ENCODE data around the gene KASH5. TPM values are rescaled to one million over a fixed set of nuclear protein-coding genes. Genes with fewer than 3 reads are reported as not detected.
A peak's percentile ranks its signal among the peaks of the same experiment; 100 is the strongest.

The KASH5 gene
- total RNA-seq, 1 experiment from 2014 or later: not detected

- no CpG with 5 or more reads among the region's 3 CpGs for WGBS (ENCODE audit: extremely low coverage, insufficient read length, low lambda C conversion rate)
- H3K4me2 ChIP-seq (ENCODE audit: insufficient read depth, insufficient read length, low read length): peak overlapping the region; percentile 84
- peak overlapping the region in 1 of 2 experiments; percentile 10; a peak in 2 of 5 replicates for H3K4me3 Mint-ChIP-seq
Measured at GRCh38 chr19:49423985-49424303, 35.9 kb downstream of the KASH5 start.

More at GRCh38 chr19:49423985-49424303, 35.9 kb downstream of the KASH5 start:
- Histone ChIP-seq H3K23me2 (ENCODE audit: insufficient read length, low read depth, low read length, poor library complexity, severe bottlenecking) (peaks cover 22% of the 10 kb centered on the region), H3K79me2 (ENCODE audit: insufficient read depth, low read length) (no peaks in the 10 kb centered on the region), H3K56ac (ENCODE audit: insufficient read length, low read depth, low read length) (no peak overlapping the region), H3K9me3 (ENCODE audit: control insufficient read depth, low read depth, low read length) (no peaks in the 10 kb centered on the region), H3K4me1 (ENCODE audit: insufficient read depth, low read length) (peaks cover 2% of the 10 kb centered on the region), H4K8ac (replicated peaks; ENCODE audit: insufficient read length, low read depth, low read length) (no peak overlapping the region), H4K91ac (ENCODE audit: insufficient read length, low read depth, low read length) (no peak overlapping the region), H4K20me1 (ENCODE audit: control insufficient read depth, insufficient read depth, insufficient read length) (no peaks in the 10 kb centered on the region), H2BK5ac (ENCODE audit: insufficient read length, low read length) (no peak overlapping the region), H2BK20ac (ENCODE audit: low read depth, low read length, poor library complexity, severe bottlenecking) (no peak overlapping the region), H4K5ac (ENCODE audit: insufficient read length, low read depth, low read length) (no peak overlapping the region), H3K79me1 (ENCODE audit: insufficient read depth, low read depth, low read length, poor library complexity, severe bottlenecking) (no peaks in the 10 kb centered on the region), H2BK15ac (ENCODE audit: low read depth, low read length) (no peak overlapping the region), H3K14ac (ENCODE audit: insufficient read depth, low read length) (no peak overlapping the region), H3K23ac (ENCODE audit: insufficient read length, low read depth, low read length) (no peak overlapping the region), H2BK120ac (ENCODE audit: low read depth, low read length, poor library complexity, severe bottlenecking) (no peak overlapping the region), H2AK5ac (ENCODE audit: insufficient read length, low read length) (no peak overlapping the region), H3K18ac (ENCODE audit: insufficient read length, low read depth, low read length) (no peak overlapping the region), H3K9ac (ENCODE audit: extremely low read depth, insufficient read length, low read length) (no peak overlapping the region), H2AFZ (ENCODE audit: low read length) (no peak overlapping the region), H3K27ac (ENCODE audit: insufficient read length, low read depth, low read length) (no peak overlapping the region), H3K4ac (ENCODE audit: low read depth, low read length) (no peak overlapping the region), H2BK12ac (ENCODE audit: insufficient read length, low read depth, low read length) (no peak overlapping the region), H3K27me3 (ENCODE audit: insufficient read depth, low read length) (peaks cover 32% of the 10 kb centered on the region; the same call in 1 of the 2 replicates), H3T11ph (ENCODE audit: low read length) (no peak overlapping the region)
- H3K36me3 Mint-ChIP-seq (ENCODE audit: insufficient read depth in 1 of 3, low read depth in 3 of 3): no peaks in the 10 kb centered on the region; a peak in 2 of 7 replicates
- peaks cover 80% of the 10 kb centered on the region for H3K27me3 Mint-ChIP-seq (ENCODE audit: low read depth)
- H3K9me3 Mint-ChIP-seq: peaks cover 0 to 9% of the 10 kb centered on the region in 2 experiments; a peak in 2 of 5 replicates
- H3K27ac Mint-ChIP-seq: no peak overlapping the region
- TF ChIP-seq CTCF (conservative IDR thresholded peaks at IDR 0.05): no peak
- H3K4me1 Mint-ChIP-seq: peaks cover 69 to 77% of the 10 kb centered on the region in 2 experiments
- DNase-seq: no peak
